GM15510 (cell line): ENCODE results near the gene C10orf71.

Source experiments
- POLR2A ChIP-seq: IDR thresholded peaks from 3 replicates; pipeline ENCODE4 v1.6.1; 2011; ENCODE audit warnings: borderline replicate concordance; ENCODE audit not compliant: insufficient read length; ENCODE audit errors: extremely low read depth

Gene C10orf71

GRCh38 chr10:49359349-49360270 lies 60.6 kb downstream of the C10orf71 start:
- TF ChIP-seq POLR2A = no peak

GRCh38 chr10:49360271-49361177 lies 61.6 kb downstream of the C10orf71 start:
- no peak for TF ChIP-seq POLR2A

GRCh38 chr10:49361178-49361554 lies 62.2 kb downstream of the C10orf71 start:
- no peak for TF ChIP-seq POLR2A

- TF ChIP-seq POLR2A = no peak
Observed at GRCh38 chr10:49361735-49362568, 63.0 kb downstream of the C10orf71 start.

- TF ChIP-seq POLR2A = no peak
Observed at GRCh38 chr10:49362596-49363260, 63.8 kb downstream of the C10orf71 start.

- TF ChIP-seq POLR2A = no peak
Observed at GRCh38 chr10:49363309-49364031, 64.5 kb downstream of the C10orf71 start.

GRCh38 chr10:49364051-49364450 lies 65.1 kb downstream of the C10orf71 start:
- no peak for TF ChIP-seq POLR2A

- no peak for TF ChIP-seq POLR2A
Observed at GRCh38 chr10:49364747-49365146, 65.8 kb downstream of the C10orf71 start.

GRCh38 chr10:49365275-49365674 lies 66.3 kb downstream of the C10orf71 start:
- no peak for TF ChIP-seq POLR2A

GRCh38 chr10:49365675-49366415 lies 66.9 kb downstream of the C10orf71 start:
- no peak for TF ChIP-seq POLR2A

- no peak for TF ChIP-seq POLR2A
Observed at GRCh38 chr10:49366460-49366859, 67.5 kb downstream of the C10orf71 start.

GRCh38 chr10:49367600-49367999 lies 68.6 kb downstream of the C10orf71 start:
- TF ChIP-seq POLR2A = no peak

GRCh38 chr10:49368256-49368655 lies 69.3 kb downstream of the C10orf71 start:
- TF ChIP-seq POLR2A = no peak
